GM21423 (cell line): ENCODE data around the gene ELOB.

ENCODE experiments used
- ATAC-seq: cut with Tn5 transposase; IDR thresholded peaks from one replicate; pipeline ENCODE4 v1.9.1; 2021; ENCODE audit warnings: mild to moderate bottlenecking, moderate library complexity; ENCODE audit not compliant: unreplicated experiment

Gene ELOB

DNA sequence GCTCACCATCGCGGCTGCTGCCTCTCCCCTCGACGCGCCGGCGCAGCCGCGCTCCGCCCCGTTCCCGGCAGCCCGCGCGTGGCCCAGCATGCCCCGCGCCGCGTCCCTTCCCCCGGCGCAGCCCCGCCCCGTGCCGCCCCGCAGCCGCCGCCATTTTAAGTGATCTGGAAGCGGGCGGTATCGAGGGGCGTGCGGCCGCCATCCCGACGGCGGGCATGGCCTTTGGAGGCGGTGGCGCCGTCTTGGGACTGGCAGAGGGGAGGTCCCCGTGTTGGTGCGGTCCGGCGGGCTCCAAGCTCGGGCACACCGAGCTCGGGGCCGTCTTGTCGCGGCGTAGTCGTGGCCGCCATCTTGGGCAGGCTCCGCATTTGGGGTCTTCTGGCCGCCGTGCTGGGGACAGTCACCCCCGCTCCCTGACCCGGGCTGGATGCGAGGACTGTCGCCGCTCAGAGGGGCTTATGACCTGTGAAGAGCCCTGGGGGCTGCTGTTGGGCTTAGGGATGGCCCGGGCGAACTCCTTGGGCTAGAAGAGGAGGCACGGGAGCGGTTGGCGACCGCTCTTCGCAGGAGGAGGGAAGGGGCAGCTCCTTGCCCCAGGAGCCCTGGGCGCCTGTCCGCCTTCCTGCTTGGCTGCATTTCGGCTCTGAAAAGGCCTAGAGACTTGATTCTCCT lies at the start of gene ELOB:
Gene ELOB (minus strand): TSS at position 50 of the 672 bp plus-strand sequence. CDS start 41 bp downstream, at position 9.
- ATAC-seq: peak; percentile 76

DNA sequence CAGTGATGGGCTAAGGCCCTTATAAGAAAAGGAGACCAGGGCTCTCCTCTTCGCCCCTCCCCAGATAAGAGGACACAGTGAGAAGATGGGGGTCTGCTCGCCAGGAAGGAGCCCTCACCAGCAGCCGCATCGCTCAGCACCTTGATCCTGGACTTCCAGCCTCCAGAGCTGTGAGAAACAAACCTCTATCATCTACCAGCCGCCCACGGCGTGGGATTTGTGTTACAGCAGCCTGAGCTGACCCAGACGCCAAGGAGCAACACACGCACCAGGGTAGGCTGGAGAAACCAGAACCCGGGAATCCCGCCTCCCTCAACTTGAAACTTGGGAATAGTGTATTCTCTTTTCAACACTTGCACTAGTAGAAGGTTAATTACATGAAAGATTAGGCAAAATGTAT lies 48.8 kb upstream of the ELOB start:
- ATAC-seq: no peak

DNA sequence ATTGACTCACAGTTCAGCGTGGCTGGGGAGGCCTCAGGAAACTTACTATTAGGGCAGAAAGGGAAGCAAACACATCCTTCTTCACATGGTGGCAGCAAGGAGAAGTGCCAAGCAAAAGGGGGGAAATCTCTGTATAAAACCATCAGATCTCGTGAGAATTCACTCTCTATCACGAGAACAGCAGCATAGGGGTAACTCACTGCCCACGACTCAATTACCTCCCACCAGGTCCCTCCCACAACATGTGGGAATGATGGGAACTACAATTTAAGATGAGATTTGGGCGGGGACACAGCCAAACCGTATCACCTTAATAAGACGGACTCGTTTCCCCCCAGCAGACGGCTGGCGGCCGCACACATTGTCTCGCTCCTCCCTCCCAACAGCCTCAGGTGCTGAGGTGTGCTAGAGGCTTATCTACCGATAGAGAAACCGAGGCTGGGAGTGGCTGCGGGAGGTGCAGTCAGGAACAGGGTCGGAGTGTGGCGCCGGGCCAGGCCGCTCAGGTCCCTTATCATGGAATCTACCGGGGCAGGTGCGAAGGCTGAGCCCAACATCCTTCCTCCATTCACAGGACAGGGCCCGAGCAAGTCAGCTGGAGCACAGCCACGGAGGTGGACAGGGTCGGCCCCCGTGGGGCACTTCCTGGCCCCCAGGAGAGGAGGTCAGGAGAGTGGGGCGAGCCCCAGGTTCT lies 48.1 kb upstream of the ELOB start:
- no peak for ATAC-seq

DNA sequence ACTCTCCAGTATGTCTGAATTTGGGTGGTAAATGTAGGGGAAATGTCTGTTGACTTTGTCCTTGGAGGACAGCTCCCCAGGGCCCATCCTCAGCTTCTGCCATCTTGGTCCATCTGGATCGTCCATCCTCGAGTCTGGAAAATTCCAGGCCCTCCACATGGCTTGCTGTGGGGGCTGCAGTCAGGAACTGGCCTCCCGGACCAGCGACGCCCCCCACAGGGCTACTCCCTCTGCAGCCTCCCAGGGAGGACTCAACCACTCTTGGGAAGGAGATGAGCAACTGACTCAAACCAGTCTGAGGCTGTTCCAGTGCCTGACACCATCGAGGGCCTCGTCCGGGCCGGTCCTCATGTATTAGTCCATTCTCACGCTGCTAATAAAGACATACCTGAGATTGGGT lies 47.5 kb upstream of the ELOB start:
- no peak for ATAC-seq

DNA sequence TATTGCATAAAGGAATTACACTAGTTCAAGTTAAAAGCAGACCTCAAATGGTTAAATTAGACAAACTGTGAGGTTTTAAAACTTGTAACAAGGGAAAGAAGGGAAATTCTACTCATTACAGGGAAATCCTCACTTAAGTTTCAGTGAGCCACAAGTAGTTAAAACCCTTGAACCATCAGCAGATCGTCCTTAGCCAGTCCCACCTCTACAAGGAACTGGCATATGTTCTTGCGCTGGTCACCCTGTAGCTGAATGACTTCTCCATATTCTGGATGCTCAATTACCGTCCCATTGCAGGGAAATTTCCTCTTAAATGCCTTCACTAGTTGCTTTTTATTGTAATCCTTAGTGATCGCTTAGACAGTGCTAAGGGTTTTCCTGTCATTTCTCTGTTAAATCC lies 45.4 kb upstream of the ELOB start:
- no peak for ATAC-seq

DNA sequence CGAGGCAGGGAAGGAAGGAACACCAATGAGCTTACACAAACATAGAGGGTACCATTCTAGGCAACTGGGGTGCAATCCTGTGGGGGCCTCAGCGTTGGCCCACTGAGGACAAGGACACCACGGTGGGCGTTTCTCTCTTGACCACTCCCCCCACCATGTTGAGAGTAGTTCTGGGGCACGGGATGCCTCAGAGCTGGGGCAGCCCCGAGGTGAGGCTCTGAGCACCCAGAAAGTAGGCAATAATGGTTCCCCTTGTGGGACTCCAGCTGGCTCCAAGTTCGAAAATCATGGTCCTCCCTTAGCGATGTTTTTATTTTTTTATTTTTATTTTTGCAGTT lies 45.0 kb upstream of the ELOB start:
- no peak for ATAC-seq

DNA sequence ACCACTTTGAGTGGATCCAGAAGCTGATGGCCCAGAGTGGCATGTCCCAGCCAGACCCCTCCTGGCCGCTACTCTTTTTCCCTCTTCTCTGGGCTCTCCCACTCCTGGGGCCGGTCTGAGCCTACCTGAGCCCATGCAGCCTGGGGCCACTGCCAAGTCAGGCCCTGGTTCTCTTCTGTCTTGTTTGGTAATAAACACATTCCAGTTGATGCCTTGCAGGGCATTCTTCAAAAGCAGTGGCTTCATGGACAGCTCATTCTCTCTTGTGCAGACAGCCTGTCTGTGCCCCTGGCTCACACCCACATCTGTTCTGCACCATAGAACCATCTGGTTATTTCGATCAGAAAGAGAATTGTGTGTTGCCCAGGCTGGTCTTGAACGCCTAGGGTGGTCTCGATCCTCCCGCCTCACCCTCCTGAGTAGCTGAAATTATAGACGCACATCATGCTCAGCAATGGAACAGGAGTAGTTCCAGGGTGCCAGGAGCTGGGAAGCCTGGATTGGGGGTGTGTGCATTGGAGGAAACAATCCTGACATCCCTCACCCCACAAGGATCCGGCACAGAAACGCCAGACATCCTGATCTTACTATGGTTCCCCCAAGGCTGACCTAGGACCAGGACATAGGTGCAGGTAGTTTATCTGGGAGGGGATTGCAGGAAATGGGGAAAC lies 44.5 kb upstream of the ELOB start:
- no peak for ATAC-seq

DNA sequence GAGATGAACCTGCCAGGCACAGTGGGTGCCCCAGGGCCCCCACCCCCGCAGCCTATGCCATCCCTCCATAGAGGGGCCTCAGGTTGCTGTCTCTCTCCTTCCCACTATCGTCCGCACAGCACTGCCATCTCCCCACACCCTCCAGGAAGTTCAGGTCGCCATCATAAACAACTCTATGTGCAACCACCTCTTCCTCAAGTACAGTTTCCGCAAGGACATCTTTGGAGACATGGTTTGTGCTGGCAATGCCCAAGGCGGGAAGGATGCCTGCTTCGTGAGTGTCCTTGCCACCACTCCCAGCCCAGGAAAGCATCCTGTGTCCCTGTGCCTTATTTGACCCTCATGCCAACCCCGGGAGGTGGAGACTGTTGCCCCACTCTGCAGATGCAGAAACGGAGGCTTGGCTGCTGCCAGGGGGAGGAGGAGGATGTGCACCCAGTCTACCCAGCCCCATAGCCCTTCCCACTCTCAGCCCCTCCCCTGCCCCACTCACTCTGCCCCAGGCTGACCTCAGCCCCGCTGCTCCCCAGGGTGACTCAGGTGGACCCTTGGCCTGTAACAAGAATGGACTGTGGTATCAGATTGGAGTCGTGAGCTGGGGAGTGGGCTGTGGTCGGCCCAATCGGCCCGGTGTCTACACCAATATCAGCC lies 43.9 kb upstream of the ELOB start:
- ATAC-seq: no peak

DNA sequence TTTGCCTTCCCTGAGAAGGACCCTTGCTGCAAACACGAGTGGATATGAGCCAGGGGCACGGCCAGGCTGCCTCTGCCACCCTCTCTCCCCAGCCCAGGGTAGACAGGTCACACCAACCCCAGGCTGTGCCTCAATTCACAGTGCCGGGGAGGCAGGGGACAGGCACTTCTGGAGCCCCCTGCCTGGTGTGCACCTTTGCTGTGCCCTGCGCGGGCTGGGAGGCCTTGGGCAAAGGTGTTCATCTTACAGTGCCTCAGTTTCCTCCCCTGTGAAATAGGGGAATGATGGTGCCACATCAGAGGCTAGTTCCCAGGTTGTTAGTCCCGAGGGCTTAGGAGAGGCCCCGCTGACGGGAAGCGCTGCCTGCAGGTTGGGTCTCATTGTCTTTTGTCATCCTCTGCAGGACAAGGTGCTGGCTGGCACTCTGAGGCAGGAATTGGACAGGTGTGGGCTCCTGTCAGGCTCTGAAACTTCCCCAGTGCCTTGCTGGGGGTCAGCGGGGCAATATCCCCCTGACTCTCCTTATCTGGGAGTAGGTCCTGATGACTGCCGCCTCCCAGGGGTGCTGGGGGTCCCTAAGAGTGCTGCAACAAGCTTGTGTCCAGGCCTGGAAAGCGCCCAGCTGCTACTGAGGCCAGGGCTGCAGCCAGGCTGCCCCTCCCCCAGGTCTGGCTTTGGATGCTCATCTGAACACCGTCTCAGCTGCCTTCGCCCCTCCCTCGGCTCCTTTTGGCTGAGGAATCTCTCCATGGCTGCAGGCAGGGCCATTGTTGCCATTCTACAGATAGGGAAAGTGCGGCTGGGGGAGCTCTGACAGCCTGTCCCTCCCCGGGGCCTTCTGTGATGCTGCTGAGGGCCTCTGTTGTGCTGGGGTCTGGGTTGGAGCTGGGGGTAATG lies 43.1 kb upstream of the ELOB start:
- no peak for ATAC-seq

DNA sequence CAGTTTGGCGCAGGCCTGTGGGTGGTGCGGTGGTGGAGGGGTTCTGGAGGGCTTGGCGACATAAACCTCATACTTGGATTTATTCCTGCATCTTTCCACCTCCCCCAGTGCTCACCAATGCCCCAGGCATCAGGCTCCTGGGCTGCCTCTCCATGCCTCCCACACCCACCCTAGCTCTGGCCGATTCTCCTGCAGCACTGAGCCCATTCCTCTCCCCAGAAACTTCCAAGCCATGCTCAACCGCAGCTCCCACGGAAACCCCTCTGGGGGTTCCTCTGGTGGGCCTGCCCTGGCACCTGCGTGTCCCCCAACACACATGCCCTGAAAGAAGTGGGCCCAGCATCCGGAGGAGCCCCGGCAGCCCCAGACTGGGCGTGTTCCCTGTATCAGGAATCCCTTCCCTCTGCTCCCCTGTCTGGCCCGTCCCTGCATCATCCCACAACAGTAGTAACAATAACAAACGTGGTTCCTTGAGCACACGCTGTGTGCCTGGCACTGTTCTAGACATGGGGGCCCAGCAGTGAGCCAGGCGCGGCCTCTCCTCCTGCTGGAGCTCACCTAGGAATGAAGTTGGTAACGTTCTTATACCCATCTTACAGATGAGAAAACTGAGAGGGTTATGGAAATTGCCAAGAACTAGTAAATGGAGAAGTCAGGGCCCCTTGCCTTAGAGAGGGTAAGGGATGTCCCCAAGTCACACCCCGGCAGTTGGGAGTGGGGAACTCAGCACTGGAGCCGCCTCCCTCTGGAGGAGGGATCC lies 42.3 kb upstream of the ELOB start:
- ATAC-seq: no peak

DNA sequence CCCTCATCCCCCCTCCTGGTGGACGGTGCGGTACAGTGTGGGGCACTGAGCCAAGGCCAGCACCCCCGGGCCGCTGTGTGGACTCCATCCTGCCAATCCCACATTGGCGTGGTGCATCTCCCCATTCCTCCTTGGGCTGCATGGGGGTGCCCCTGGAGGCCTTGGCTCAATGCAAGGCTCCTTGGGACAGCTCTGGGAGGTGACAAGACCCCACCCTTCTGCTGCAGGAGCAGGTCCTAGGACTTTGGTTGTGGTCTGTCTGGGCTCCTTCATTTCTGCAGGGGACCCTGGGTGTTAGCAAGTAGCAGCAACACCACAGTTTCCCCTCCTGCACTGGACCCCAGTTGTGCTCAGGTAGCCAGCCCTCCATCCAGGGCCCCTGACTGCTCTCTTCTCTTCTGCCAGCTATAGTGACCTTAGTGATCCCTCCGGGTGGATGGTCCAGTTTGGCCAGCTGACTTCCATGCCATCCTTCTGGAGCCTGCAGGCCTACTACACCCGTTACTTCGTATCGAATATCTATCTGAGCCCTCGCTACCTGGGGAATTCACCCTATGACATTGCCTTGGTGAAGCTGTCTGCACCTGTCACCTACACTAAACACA lies 41.3 kb upstream of the ELOB start:
- no peak for ATAC-seq

DNA sequence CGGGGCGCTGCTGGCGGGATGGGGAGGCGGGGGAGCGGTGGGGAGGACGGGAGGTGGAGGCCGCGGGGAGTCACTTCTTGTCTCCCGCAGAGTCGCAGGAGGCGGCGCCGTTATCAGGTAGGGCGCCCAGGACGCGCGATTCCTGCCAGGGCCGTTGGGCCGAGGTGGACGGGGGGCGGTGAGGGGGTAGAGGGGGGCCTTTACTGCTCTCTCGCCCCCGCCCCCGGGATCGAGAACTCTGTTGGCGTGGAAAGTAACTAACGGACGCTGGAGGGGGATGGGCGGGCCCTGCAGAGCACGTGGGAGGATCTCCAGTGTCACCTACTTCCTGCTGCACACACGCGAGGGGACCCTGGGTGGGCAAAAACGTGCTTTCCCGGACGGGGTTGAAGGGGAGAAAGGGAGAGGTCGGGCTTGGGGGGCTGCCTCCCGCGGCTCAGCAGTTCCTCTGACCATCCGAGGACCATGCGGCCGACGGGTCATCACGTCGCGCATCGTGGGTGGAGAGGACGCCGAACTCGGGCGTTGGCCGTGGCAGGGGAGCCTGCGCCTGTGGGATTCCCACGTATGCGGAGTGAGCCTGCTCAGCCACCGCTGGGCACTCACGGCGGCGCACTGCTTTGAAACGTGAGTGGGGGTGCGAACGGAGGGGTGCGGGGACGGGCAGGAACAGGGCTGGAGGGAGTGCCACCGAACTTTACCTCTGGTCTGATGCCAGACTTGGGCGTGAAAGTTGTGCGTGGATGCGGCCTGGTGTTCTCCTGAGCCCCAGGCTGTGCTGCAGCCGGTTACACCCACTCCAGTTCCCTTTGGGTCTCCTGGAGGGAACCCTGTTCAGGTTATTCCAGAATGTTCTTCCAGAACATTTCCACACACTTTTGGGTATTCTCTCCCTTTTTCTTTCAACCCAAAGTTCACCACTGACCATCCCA lies 40.5 kb upstream of the ELOB start:
- ATAC-seq: no peak

DNA sequence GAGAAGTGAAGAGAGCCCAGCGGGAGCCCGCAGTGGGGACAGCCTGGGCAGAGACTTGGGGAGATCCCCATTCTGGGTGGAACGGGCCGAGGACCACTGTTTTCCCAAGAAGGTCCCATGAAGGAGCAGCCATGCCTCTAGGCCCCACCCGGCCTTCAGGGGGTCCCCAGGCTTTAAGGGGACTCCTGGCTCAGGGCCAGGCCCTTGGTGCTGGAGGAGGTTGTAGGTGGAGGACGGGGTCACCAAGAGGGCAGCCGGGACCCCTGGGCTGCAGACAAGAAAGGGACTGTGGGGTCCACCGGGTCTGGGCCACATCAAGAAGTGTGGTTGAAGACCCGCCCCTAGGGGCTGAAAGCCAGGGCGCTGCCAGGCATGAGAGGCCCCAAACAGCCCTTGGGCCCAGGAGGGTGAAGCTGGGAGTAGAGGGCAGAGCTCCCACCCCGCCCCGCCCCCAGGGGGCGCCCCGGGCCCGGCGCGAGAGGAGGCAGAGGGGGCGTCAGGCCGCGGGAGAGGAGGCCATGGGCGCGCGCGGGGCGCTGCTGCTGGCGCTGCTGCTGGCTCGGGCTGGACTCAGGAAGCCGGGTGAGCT lies 39.8 kb upstream of the ELOB start, which contains the start of gene PRSS21:
Gene PRSS21 (plus strand): TSS at position 487 of the 589 bp plus-strand sequence. CDS start 32 bp downstream, at position 519.
- no peak for ATAC-seq

DNA sequence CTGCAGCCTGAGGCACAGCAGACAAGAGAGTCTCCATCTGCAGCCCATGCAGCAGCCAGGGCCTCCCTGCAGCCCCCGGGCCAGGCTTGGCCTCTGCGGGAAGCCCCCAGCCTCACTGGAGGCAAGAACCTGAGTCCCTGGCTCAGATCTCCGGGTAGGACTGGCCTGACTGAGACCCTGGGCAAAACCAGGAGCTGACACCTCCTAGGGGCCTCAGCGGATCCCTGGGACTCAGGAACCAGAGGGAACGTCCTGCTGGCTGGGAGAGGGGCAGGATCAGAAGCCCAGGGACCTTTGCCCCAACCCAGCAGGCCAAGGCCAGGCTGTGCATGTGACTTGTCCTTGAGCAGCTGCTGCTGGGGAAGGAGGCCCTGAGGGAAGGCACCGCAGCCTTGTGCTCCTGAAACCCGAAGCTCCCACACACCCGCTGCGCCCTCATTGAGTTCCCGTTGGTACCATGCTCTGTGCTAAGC lies 38.3 kb upstream of the ELOB start:
- ATAC-seq: no peak

DNA sequence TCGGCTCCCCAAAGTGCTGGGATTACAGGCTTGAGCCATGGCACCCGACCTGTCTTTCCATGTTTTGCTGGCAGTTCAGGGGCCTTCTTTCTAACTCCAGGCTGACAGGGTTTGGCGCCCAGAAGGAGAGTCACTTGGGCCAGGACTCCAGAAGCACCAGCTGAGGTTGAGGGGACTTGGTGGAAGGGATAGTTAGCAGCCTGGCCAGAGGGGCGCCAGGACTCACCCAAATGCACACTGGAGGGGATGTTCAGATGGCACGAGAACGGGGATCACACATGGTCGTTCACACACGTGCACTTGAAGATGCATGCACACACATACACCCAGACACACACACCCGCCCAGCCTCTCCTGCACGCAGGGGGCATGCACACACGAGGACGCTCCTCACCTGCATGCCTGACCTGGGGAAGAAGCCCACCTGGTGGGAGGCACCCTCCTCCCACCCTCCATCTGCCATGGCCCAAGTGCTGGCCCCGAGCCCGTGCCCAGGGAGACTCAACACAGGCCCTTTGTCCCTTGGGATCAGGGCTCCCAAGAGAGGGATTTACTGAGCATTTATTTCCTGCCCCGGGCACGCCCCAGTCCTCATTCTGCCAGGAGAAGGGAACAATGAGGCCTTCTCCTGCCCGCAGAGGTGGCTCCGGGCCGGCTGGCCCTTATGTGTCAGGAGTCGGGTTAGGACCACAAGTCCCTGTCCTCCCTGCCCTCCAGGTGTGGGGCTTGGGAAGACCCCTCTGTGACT lies 37.6 kb upstream of the ELOB start:
- no peak for ATAC-seq

DNA sequence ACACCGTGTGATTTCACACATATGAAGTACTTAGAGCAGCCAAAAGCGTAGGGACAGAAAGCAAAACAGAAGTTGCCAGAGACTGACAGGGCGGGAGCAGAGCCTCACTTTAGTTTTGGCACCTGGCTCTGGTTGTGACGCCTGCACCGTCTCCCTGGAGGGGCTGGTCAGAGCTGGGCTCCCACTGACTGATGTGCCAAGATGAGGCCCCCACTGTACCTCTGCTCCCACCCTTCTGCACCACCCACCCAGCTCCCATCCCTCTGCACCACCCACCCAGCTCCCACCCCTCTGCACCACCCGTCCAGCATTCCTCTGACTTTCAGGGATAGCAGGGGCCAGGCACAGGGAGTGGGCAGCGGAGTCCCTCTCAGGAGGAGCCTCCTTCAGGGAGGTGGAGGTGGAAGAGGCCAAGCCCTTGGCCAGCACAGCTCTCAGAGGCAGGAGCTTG lies 36.7 kb upstream of the ELOB start:
- no peak for ATAC-seq
